ENCODE measurements around the gene TPX2. TPM values are rescaled to one million over a fixed set of nuclear protein-coding genes. Genes with fewer than 3 reads are reported as not detected.

Gene TPX2
- total RNA-seq, 1 donor from 2014 or later = 2.0 TPM

DNA sequence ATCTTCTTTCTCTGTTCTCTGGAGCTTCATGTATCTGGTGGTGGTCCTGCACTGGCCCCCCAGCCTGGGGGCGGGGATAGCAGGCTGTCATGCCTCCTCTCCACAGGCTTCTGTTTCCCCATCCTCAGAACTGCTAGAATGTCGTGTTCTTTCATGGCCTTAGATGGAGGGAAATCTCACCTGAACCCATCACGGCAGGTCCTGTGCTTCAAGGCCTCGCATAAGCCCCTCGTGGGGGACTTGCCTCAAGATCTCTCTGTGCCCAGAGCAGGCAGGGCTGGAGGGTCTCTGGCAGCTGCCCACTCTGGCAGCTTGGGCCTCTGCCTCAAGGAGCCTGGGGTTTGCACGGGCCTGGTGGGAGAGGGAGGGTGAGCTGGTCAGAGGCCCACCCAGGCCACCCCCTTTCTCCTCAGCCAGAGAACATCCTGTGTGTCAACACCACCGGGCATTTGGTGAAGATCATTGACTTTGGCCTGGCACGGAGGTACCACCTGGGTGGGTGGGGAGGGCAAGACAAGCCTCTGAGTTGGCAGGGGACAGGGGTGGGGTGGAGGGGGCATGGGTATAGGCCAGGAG is 91.4 kb downstream of the TPX2 start:
- DNase-seq (ENCODE audit: low spot score) (no peak), ATAC-seq (no peak)

DNA sequence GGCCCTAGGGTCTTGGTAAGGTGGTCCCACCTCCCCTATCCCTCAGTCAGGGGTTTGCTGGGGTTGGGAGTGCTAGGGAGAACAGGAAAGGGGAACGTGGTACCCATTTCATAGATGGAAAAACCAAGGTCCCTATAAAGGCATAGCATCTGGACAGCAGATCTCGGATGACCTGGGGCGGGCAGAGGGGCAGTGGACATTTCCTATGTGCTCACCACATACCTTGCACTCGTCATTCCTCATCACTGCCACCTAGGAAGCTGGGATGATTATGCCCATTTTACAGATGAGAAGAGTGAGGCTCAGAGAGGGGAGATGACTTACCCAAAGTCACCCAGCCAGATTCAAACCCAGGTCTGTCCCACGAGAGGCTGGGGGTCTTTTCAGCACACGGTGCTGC is 92.1 kb downstream of the TPX2 start:
- DNase-seq (ENCODE audit: low spot score) (no peak), ATAC-seq (no peak)

DNA sequence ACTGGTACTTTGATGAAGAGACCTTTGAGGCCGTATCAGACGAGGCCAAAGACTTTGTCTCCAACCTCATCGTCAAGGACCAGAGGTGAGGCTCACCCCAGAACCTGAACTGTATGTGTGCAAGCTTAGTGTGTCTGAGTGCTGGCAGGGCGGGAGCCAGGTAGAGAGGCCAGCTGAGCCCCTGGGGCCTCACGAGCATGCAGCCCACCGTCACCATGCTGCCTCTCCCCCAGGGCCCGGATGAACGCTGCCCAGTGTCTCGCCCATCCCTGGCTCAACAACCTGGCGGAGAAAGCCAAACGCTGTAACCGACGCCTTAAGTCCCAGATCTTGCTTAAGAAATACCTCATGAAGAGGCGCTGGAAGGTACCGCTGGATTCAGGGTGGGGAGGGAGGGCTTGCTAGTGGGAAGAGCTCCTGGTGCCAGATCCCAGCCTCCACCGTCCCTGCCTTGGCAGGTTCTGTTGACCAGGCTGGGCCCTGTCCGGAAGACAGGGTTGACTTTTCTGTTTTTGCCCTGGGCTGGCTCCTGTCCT is 92.7 kb downstream of the TPX2 start:
- no peak for ATAC-seq
- DNase-seq (ENCODE audit: low spot score) = no peak

DNA sequence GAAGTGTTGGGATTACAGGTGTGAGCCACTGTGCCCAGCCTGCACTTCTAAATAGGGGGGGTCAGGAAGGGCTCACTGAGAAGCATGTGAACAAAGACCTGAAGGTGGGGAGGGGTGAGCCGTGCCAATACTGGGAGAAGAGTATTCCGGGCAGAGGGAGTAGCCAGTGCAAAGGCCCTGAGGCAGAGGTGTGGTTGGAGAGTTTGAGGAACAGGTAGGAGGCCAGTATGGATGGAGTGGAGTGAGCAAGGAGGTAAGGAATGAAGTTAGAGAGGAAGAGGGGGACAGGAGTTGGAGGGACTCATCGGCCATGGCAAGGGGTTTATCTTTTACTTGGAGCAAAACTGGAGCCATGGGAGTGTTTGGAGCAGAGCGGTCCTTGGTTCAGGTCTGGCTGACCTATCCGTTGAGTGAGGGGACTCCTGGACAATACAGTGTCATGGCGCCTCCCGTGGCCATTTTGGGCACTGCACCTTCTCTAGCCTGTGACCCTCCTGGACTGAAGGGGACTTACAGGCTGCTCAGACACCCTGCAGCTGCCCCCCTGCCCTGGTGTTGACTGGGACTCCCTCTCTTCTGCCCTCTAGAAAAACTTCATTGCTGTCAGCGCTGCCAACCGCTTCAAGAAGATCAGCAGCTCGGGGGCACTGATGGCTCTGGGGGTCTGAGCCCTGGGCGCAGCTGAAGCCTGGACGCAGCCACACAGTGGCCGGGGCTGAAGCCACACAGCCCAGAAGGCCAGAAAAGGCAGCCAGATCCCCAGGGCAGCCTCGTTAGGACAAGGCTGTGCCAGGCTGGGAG is 94.2 kb downstream of the TPX2 start:
- DNase-seq (ENCODE audit: low spot score) = no peak
- ATAC-seq = peak; percentile 71

DNA sequence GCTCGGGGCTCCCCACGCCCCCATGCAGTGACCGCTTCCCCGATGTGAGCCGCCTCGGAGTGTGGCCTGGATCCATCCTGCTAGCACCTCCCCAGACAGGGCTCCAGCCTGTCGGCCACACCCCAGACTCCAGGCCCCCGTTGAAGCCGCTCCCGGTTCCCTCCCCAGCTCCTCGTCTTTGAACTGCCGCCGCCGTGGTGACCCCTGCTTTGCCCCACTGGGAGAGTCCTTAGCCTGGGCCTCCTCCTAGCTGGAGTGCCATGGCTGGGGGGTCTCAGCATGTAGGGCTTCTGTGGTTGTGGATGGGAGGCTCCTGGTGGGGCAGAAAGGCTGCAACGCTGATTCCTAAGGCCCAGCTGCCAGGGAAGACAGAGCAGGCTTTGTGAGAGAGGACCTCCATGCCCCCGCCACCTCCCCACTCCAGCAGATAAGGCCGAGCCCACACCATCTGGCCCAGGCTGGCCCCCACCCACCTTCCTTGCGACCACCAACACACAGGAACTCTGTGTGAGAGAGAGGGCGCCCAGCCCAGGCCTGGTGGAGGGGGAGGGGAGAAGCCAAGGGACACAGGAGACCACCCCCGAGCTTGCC is 94.9 kb downstream of the TPX2 start:
- DNase-seq (ENCODE audit: low spot score) (no peak), ATAC-seq (no peak)

DNA sequence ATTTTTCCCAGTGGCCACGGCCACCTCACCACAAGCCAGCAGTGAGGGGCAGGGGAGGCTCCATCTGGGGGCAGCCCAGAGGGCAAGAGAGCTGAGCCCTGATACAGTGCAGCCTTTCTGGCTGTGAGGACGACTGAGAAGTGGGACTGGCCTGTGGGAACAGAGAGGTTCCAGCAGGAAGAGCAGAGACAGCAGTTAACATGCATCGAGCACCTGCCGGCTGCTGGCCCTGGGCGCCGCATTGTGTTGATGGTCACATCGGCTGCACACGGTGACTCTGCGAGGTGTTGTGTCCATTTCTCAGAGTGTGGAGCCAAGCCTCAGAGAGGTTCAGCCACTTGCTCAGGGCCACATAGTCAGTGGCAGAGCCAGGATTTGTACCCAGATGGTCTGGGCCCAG is 96.5 kb downstream of the TPX2 start:
- no peak for ATAC-seq
- no peak for DNase-seq (ENCODE audit: low spot score)

DNA sequence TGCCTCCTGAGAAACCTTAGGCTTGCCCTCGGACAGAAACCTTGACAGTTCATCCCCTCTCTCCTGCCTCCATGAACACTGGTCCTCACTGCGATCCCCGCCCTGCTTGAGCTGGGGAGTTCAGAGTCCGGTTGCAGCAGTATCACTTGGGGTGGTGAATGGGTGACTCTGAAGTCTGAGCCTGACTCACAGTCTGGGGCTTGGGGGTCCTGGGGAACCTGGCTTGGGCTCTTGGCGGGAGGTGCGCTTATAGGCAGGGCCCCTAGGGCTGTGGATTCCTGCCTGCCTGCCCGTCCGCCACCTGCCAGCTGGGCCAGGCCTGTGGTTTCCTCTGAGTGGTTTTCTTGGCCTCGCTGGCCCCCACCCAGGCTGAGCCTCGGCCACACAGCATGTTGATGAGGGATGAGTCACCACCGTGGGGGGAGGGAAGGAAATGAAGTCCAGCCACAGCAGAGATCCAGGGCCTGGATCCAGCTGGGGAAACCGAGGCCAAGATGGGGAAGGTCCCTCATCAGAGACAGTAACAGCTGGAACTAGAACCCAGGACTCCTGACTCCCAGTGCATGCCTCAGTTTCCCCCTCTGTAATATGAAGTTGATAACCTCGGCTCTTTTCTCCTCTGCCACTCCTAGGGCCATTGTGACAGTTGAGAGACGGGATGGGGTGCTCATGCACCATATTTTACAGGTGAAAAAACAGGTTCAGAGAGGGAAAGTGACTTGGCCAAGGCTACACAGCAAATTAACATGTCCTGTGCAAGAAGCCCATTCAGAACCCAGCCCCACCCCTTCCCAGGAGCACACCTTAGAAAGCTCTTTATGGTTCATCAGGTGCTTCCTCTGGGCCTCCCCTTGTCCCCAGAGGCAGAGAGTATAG is 97.1 kb downstream of the TPX2 start:
- ATAC-seq = peak; percentile 35
- no peak for DNase-seq (ENCODE audit: low spot score)

DNA sequence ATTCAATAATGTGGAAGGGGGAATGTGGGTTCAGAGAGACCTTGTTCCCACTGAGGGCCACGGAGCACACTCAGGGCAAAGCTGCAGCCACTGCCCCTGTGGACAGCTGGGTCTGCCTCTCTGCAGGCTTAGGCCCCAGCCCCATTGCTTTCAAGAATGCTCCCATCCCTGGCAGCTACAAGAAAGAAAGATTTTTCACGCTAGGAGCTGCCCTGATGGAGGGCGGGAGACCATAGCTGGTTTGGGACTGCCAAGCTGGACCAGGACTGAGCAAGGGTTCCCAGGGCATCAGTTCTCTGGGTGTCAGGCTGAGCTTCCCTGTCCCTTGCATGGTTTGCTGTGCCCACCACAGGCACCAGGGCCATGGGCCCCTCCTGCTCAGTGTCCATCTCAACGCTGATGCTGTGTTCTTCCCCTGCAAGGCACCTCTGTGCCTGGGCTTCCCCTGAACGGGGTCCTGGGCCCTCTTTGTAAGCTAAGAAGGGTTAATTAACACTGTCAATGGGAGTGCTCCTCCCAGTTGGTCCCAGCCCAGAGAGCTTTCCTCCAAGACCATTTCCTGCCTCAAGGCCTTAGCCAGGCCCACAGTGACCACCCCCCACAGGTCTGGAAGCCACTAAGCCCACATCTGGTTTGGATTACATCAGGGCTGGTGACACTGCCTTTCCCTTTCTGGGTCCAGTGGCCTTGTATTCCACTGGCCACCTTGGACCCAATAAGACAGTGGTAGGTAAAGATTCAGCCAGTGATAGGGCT is 97.9 kb downstream of the TPX2 start:
- DNase-seq (ENCODE audit: low spot score) = no peak
- ATAC-seq = no peak

DNA sequence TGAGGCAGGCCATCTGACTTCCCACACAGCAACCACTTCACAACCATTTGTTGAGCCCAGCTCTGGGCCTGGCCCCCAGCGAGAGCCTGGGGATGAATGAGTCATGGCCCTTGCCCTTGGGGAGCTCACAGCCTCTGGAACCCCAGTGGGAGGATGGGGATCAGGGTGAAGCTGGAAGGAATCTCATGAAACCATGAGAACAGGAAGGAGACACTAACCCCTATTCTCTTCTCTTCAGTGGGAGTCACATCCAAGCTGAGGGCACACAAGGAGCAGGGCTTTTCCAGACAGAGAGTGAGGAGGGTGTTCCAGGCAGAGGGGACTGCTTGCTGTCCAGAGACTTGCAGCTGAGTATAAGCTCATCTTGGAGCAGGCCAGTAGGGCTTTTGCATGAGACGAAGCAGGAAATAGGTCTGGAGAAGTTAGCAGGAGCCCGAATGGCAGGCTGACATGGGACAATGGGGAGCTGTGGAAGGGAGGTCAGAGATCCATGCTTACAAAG is 98.9 kb downstream of the TPX2 start:
- ATAC-seq (no peak), DNase-seq (ENCODE audit: low spot score) (no peak)

DNA sequence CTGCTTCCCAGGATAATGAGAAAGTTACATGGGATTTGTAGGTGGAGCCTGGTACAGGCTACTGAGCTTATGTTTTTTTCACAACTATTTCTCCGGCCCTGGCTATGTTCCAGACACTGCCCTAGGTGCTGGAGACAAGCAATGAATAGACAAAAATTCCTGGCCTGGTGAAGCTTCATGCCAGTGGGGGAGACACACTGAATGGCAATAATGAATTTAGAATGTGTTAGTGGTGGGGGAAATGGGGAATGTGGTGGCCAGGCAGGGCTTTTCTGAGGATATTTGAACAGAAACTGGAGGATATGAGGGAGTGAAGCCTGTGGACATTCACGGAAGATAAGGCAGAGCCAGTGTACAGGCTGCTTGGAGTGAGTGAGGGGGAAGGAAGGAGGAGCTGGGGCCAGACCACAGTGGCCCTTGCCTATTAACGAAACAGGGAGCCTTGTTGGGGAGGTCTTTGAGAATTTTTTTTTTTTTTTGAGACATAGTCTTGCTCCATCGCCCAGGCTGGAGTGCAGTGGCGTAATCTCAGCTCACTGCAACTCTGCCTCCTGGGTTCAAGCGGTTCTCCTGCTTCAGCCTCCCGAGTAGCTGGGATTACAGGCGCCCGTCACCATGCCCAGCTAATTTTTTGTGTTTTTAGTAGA is 99.7 kb downstream of the TPX2 start:
- no peak for ATAC-seq
- DNase-seq (ENCODE audit: low spot score) = no peak

DNA sequence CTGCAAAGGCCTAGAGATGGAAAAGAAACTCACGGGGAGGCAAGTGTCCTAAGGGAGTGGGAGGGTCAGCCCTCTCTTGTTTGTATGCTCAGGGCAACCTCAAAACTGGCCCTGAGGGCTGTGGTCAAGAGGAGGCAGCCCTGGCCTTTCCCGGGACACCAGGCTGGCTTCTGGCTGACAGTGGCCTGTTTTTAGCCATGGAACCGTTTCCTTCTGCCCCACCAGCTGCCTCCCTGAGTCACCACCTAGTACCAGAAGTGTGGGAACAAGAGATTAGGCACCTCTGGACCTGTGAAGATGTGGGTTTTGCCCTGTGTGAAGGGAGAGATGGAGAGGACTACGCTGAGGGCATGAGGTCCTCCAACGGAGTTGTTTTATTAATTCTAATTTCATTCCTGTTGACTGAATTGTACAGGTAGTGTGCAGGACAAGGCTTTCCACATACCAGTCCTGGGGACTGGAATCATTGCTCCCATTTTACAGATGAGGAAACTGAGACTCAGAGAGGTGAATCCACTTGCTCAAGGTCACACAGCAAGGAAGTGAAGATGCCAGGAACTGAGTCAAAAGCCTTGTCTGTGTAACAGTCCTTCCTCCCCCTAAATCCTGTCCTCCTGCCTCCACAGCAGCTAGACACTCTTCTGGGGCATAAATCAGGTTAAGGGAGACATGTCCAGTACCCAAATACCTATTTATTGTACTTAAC is 100.8 kb downstream of the TPX2 start:
- DNase-seq (ENCODE audit: low spot score) (no peak), ATAC-seq (no peak)

DNA sequence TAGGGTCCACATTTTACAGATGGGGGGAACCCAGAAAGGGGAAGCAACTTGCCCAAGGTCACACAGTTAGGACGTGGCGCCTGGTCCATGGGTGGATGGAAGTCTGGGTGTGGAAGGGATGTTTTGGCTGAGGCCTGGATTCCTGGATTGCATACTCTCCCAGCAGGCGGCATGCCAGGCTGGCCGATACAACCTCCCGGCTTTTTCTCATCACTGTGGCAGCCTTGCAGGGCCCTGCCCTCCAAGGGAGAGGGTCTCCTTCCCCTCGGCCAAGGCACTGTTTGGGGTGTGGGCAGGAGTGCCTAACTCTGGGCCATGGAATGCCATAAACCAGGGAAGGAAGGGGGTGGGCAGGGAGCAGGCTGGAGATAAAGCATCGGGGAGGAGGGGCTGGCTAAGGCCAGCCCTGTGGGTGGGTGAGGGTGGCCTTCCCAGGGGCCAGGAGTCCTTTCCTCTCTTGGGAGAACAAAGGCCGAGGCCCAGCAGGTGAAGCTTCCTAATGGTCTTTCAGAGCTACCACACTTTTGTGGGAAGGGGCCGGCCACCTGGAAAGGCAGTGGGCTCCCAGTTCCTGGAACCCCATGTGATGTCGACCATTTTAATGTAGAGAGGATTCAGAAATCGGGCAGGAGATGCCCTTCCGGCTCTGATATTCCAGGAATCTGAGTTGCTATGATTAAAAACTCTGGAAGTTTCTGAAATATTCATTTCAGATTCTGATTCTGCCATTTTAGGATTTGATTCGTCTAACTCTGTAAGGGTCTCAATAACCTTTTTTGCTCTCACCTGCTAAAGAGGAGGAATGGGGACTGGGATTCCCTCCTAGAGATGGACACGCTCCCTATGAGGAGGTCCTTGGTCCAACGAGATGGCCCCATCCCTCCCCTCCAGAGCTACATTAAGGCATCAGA is 102.1 kb downstream of the TPX2 start:
- no peak for ATAC-seq
- DNase-seq (ENCODE audit: low spot score) = no peak

DNA sequence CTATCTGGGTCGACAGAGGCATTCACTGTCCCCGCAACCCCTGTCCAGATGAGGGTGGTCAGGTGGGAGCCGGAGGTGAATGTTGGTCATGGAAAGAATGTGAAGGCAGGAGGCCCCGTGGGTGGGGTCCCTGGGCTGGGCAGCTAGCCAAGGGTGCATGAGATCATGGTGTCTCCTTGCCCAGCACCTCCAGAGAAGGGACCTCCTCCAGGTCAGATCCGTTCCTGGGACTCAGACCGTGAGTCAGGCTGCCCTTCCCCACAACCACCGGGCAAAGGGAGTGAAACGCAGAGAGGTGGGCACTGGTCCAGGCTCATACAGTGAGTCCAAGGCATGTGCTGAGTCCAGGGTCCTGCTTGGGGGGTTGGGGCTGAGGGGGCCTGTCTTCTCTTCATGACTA is 102.8 kb downstream of the TPX2 start:
- ATAC-seq = no peak
- no peak for DNase-seq (ENCODE audit: low spot score)

DNA sequence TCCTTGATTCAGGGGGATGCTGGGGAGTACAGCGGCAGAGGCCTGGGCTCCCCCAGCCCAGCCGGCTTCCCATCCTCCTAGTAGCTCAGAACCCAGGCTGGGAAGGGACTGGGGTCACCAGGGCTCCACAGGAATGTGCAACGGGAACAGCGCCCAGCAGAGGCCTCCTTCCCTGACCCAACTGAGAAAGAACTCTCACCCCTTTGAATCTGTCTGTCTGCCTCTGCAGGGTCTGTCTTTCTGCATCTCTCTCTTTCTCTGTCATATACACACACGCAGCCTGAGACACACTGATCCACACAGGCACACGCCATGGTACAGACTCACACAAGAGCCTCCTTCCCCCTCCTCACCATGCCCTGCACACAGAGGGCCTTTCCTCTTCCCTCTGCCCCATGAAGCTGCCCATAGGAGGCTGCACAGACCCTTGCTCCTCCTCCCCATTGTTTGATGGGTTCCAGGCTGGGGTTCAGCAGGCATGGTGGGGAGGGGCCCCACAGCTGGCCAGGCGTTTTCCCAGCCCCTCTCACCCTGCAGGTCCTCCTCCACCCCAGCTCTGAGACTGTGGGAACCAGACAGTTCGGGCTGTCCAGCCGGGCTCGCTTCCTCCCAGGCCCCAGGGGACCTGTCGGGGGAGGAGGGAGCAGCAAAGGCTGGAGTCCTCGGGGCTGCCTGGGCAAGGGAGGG is 103.5 kb downstream of the TPX2 start:
- ATAC-seq (peak; percentile 41), DNase-seq (ENCODE audit: low spot score) (no peak)

DNA sequence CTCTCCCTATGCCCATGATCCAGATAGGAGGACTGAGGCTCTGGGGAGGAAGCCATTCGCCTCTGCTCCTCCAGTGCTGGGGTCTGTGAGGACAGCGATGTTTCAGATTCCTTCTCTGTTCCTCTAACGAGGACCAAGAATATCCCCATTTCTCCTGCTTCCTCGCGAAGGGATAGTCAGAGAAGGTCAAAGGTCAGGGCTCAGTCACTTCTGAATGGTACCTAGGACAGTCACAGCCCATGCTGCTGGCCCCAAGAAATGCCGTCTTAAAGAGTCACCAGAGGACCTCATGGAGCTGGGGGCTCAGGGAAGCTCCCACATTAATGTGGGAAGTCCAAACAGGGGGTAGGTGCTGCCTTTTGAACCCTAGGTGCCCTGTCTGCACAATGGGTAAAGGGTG is 104.2 kb downstream of the TPX2 start:
- ATAC-seq = no peak
- no peak for DNase-seq (ENCODE audit: low spot score)

DNA sequence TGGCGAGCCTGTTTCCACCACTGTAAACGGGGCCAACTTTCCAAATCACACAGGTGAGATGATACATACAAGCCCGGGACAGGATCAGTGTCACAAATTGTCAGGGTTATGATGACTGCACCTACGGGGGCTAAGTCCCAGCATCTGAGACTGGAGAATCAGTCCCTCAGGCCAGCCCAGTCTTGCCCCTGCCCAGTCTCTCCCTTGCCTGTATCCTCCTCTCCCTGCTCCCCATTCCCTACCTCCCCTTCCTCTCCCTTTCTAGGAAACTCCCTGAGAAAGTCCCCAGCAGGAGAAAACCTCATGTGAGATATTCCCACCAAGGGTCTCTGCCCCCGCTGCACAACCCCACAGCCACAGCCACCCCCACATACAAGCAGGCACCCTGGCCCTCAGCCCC is 104.8 kb downstream of the TPX2 start:
- ATAC-seq (no peak), DNase-seq (ENCODE audit: low spot score) (no peak)

DNA sequence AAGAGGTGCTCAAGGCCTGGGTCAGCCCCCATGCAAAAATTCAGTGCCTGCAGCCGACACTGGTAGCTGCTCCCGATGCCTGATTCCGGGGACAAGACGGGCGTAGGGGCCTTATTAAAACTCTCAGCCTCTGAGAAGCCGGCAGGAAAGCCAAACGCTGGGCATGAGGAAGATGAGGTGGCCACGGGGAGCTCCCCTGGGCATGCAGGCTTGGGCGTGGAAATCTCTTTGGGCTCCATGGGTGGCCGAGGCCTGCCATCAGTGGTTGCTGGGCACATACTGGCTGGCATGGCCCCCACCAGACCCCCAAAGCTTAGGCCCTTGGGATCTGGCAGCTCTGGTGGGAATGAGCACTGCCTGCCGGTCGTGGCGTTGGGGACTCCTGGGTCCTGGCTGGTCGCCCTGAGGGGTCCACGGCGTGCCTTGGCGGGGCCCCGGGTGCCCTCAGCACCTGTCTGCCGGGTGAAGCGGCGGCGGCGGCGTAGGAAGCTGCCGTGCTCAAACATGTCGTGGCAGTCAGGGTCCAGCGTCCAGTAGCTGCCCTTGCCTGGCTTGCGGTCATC is 105.7 kb downstream of the TPX2 start:
- no peak for DNase-seq (ENCODE audit: low spot score)
- no peak for ATAC-seq
